Dermis blood vessel endothelial cell (primary cell): ENCODE results near the gene ST6GAL1. TPM values are rescaled to one million over a fixed set of nuclear protein-coding genes. Genes with fewer than 3 reads are reported as not detected.
"Not testable (repeated sequence)": the region's sequence is repeated elsewhere in the genome, so short reads cannot be mapped to it uniquely, and the experiment has no call there.

Experiments used
- DNase-seq: peaks from one replicate; pipeline ENCODE4 v3.0.0; 2010
- total RNA-seq: library from RNA; depleted of rRNA; stranded (reverse); fragments of >200 nt; gene quantifications from 2 replicates; pipeline ENCODE4 v1.2.3, GENCODE V29; 2014

ST6GAL1 gene
- total RNA-seq, 1 donor from 2014 or later = 104 TPM

GRCh38 chr3:186973702-186974101 is 43.4 kb downstream of the ST6GAL1 start:
- no peak for DNase-seq

- no peak for DNase-seq
These were observed 44.5 kb downstream of the ST6GAL1 start for GRCh38 chr3:186974824-186975313.

DNA sequence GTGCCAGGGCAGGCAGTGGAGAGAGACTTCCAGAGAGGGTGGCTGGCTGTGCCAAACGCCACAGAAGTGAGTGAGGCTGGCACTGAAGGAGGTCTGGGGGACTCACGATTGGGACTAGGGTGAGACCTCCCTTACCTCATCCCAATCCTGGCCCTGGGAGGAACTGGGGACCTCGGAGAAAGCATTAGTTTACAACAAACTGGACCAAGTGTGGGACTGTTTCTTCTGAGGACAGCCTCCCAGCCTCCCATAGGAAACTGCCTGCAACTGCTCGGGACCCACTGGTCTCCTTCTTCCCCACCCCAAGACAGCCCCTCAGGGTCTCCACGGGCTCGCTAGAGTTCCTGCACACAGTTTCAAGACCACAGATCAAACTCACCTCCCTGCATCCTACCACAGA is 45.4 kb downstream of the ST6GAL1 start:
- DNase-seq = no peak

- no peak for DNase-seq
These were observed 46.8 kb downstream of the ST6GAL1 start for GRCh38 chr3:186976837-186977750.

GRCh38 chr3:186978712-186979111 is 48.4 kb downstream of the ST6GAL1 start:
- no peak for DNase-seq

- no peak for DNase-seq
These were observed 49.5 kb downstream of the ST6GAL1 start for GRCh38 chr3:186979852-186980251.

DNA sequence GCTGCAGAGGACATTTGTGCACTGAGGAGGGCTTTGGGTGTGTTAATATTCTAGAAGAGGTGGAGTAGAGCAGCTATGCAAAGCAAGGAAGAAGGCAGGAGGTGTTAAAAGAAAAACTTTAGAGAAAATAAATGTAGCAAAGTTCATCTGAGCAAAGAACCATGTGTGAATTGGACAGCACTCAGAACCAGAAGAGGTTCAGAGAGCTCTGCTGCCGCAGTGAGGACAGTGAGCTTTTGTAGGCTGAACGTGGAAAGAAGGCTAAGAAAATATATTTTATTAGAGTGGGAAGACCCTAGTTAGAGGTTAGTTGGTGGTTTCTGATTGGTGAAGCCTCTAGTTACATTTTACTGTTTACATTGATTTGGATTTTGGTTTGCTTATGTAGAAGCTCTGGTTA is 50.7 kb downstream of the ST6GAL1 start:
- no peak for DNase-seq

GRCh38 chr3:186983659-186984058 is 53.3 kb downstream of the ST6GAL1 start:
- DNase-seq = no peak

DNA sequence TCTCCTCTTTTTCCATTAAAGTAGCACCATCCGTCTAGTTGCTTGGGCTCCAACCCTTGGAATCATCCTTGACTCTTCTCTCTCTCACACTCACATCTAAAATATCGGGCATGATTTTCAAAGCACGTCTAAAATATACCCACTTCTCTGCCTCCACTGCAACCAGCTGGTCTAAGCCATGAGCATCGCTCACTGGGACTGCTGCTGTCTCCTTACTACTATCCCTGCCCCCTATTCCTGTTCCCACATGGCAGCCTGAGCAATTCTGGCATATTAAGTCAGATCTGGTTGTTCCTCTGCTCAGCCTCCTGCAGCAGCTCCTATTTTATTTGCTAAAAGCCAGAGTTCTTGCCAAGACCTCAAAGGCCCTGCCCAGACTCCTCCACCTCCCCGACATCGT is 53.7 kb downstream of the ST6GAL1 start:
- DNase-seq = no peak

GRCh38 chr3:186985661-186986364 is 55.5 kb downstream of the ST6GAL1 start:
- no peak for DNase-seq

GRCh38 chr3:186986406-186986805 is 56.1 kb downstream of the ST6GAL1 start:
- no peak for DNase-seq

GRCh38 chr3:186986816-186987215 is 56.5 kb downstream of the ST6GAL1 start:
- no peak for DNase-seq

- no peak for DNase-seq
These were observed 58.5 kb downstream of the ST6GAL1 start for GRCh38 chr3:186988806-186989205.

DNA sequence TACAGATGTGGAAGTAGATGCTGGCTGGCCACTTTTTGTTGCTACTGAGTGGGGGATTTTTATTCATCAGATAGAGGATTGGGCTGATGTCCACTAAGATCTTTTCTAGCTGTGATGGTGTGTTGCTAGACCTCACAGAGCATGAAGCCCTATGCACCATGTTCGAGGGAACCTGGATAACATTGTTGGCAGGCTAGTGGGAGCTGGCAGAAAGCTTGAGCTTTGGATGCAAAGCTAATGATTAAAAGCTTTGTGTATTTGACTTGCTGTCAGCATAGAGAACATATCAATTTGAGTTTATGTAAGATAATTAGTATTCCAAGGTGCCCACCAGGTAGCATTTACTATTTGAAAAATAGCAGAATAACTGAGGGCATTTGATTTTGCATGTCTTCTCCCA is 59.1 kb downstream of the ST6GAL1 start:
- no peak for DNase-seq

DNA sequence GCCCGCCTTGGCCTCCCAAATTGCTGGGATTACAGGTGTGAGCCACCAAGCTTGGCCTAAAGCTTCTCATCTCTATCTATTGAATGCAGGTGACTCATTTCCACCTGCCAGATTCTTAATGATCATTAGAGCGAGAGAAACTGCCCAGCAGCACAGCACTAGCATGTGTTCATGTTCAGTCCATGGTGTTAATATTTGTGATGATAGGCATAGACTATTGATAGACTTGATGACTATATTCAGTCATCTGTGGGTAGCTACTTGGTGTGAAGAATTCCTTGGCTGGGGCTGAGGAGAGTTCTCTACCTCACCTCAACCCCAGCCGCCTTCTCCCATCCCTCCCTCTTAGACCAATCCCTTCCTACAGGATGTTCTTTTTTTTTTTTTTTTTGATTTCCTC is 60.0 kb downstream of the ST6GAL1 start:
- no peak for DNase-seq

DNA sequence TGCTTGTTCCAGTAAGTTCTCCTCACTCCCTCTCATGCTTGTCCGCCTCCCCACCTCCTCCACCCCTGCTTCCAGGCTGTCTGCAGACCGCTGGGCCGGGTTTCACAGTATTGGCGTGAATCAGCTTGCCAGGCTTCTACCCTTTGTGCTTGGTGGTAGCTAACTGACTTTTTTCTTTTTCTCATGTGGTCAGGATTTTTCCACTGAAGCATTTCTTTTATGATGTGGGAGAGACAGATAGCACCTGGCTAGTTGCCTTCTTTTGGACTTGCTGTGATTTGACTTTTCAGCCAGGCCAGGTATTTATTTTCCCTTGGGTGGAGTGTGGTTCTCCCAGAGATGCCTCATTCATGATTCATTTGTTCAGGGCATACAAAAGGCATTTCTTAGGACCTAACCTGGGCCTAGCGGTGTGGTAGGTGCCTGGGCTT is 60.6 kb downstream of the ST6GAL1 start:
- no peak for DNase-seq

DNA sequence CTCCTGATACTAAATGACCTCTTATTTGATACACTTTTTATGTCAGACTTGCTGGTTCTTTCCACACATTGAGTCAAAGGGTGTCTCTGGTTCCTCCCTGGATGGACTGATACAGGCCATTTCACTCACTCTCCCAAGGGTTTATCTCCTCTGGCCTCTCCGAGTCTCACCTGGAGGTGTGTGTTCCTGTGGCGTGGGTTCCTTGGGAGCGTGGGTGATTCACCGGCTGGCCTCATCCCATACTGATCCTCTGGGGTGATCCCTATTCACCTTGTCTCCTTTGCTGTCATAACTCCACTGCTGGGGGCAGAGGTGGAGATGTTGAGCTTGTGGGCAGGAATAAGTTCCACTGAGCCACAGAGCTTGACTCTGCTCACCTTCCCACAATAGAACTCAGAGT is 61.1 kb downstream of the ST6GAL1 start:
- no peak for DNase-seq

DNA sequence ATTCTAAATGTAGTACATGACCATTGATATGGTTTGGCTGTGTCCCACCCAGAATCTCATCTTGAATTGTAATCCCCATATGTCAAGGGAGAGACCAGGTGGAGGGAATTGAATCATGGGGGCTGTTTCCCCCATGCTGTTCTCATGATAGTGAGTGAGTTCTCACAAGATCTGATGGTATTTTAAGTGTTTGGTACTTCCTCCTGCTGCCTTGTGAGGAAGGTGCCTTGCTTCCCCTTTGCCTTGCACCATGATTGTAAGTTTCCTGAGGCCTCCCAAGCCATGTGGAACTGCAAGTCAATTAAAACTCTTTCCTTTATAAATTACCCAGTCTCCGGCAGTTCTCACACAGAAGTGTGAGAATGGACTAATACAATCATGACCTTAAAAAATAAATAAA is 61.8 kb downstream of the ST6GAL1 start:
- DNase-seq = not testable (repeated sequence)

GRCh38 chr3:186993210-186993782 is 63.0 kb downstream of the ST6GAL1 start:
- no peak for DNase-seq

- no peak for DNase-seq
These were observed 64.0 kb downstream of the ST6GAL1 start for GRCh38 chr3:186994000-186994955.

GRCh38 chr3:186996356-186996755 is 66.0 kb downstream of the ST6GAL1 start:
- no peak for DNase-seq

- DNase-seq = no peak
These were observed 66.7 kb downstream of the ST6GAL1 start for GRCh38 chr3:186997061-186997460.
